ENCODE results near the gene RHOJ.

DNA sequence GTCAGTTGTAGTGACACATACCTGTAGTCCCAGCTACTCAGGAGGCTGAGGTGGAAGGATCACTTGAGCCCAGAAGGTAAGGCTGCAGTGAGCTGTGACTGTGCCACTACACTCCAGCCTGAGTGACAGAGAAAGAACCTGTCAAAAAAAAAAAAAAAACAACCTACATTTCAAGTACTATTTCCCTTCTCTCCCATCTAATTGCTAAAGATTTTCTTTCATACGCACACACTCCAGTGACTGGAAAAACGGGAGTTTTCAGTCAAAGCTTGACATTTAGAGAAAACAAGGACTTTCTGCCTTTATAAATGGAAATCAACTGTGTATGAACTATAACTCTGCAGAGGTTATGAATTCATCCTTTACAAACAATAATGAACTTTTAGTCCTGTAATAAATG, 88.6 kb downstream of the RHOJ start:
- TF ChIP-seq, protein P1, sequence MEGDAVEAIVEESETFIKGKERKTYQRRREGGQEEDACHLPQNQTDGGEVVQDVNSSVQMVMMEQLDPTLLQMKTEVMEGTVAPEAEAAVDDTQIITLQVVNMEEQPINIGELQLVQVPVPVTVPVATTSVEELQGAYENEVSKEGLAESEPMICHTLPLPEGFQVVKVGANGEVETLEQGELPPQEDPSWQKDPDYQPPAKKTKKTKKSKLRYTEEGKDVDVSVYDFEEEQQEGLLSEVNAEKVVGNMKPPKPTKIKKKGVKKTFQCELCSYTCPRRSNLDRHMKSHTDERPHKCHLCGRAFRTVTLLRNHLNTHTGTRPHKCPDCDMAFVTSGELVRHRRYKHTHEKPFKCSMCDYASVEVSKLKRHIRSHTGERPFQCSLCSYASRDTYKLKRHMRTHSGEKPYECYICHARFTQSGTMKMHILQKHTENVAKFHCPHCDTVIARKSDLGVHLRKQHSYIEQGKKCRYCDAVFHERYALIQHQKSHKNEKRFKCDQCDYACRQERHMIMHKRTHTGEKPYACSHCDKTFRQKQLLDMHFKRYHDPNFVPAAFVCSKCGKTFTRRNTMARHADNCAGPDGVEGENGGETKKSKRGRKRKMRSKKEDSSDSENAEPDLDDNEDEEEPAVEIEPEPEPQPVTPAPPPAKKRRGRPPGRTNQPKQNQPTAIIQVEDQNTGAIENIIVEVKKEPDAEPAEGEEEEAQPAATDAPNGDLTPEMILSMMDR (IDR thresholded peaks at IDR 0.05) = no peak
- TF ChIP-seq EZH2 (IDR thresholded peaks at IDR 0.05; ENCODE audit: borderline replicate concordance, insufficient read depth, low read depth, low read length, poor library complexity, severe bottlenecking) = no peak
